ENCODE results near the gene MVB12B. TPM values are rescaled to one million over a fixed set of nuclear protein-coding genes. Genes with fewer than 3 reads are reported as not detected.
"Not testable (repeated sequence)": the region's sequence is repeated elsewhere in the genome, so short reads cannot be mapped to it uniquely, and the experiment has no call there.

The MVB12B gene
- total RNA-seq: 26.5 TPM

- peak; percentile 58 for DNase-seq
Measured at GRCh38 chr9:126326228-126327005, at the start of gene MVB12B. Gene MVB12B, plus strand, starts transcription at chr9:126326829. Its CDS starts 101 bp downstream, at chr9:126326930.

GRCh38 chr9:126283799-126284465, 42.7 kb upstream of the MVB12B start:
- DNase-seq: no peak

GRCh38 chr9:126285652-126286051, 41.0 kb upstream of the MVB12B start:
- DNase-seq: not testable (repeated sequence)

GRCh38 chr9:126287166-126287866, 39.3 kb upstream of the MVB12B start:
- no peak for DNase-seq

GRCh38 chr9:126290871-126291270, 35.8 kb upstream of the MVB12B start:
- DNase-seq: no peak

GRCh38 chr9:126291925-126292324, 34.7 kb upstream of the MVB12B start:
- DNase-seq: no peak

GRCh38 chr9:126292736-126293521, 33.7 kb upstream of the MVB12B start:
- peak; percentile 25 for DNase-seq

GRCh38 chr9:126293522-126293889, 33.1 kb upstream of the MVB12B start:
- DNase-seq: no peak

- DNase-seq: no peak
Measured at GRCh38 chr9:126294331-126295081, 32.1 kb upstream of the MVB12B start.

- DNase-seq: no peak
Measured at GRCh38 chr9:126295082-126295477, 31.5 kb upstream of the MVB12B start.

GRCh38 chr9:126295516-126295915, 31.1 kb upstream of the MVB12B start:
- DNase-seq: no peak

- no peak for DNase-seq
Measured at GRCh38 chr9:126295936-126296600, 30.6 kb upstream of the MVB12B start.

GRCh38 chr9:126296687-126297086, 29.9 kb upstream of the MVB12B start:
- DNase-seq: no peak

- DNase-seq: no peak
Measured at GRCh38 chr9:126297661-126298060, 29.0 kb upstream of the MVB12B start.

GRCh38 chr9:126298063-126298801, 28.4 kb upstream of the MVB12B start:
- DNase-seq: peak; percentile 90

- no peak for DNase-seq
Measured at GRCh38 chr9:126299706-126300276, 26.8 kb upstream of the MVB12B start.

- no peak for DNase-seq
Measured at GRCh38 chr9:126301196-126301595, 25.4 kb upstream of the MVB12B start.

- peak; percentile 83 for DNase-seq
Measured at GRCh38 chr9:126301985-126302603, 24.5 kb upstream of the MVB12B start.

- no peak for DNase-seq
Measured at GRCh38 chr9:126302730-126303129, 23.9 kb upstream of the MVB12B start.

All from tongue (tissue), 2 donors.